ENCODE data around the gene DYNC1I2. TPM values are rescaled to one million over a fixed set of nuclear protein-coding genes. Genes with fewer than 3 reads are reported as not detected.

The DYNC1I2 gene
- polyA plus RNA-seq, 4 donors, result 76.4 to 137 (median 101) TPM

- H3K27ac ChIP-seq (ENCODE audit: low read depth in 1 of 3, low read length in 2 of 3), result no peak overlapping the region
- H3K4me1 ChIP-seq (ENCODE audit: control insufficient read depth in 3 of 3, insufficient read depth in 2 of 3, low read depth in 1 of 3, low read length in 2 of 3), result no peaks in the 10 kb centered on the region
- no peaks in the 10 kb centered on the region for H3K9me3 ChIP-seq (ENCODE audit: control insufficient read depth in 2 of 2, insufficient read depth in 1 of 2, low read depth in 1 of 2, low read length in 1 of 2)
- peaks cover 0 to 10% (median 10%) of the 10 kb centered on the region in 3 donors for H3K36me3 ChIP-seq (ENCODE audit: control insufficient read depth in 3 of 3, insufficient read depth in 2 of 3, low read depth in 1 of 3, low read length in 3 of 3)
- FAIRE-seq (no peak), DNase-seq (no peak)
- WGBS, 3 donors, result 88 to 93% (median 92%) methylated on average over 12 of the region's 12 CpGs
- no peak overlapping the region for H3K4me3 ChIP-seq (ENCODE audit: low read depth in 1 of 3, low read length in 3 of 3)
- no peaks in the 10 kb centered on the region for H3K27me3 ChIP-seq (ENCODE audit: control insufficient read depth in 3 of 3, insufficient read depth in 3 of 3, low read length in 3 of 3)
These were observed 36.7 kb downstream of the DYNC1I2 start for GRCh38 chr2:171723716-171724683.

- H3K36me3 ChIP-seq (ENCODE audit: control insufficient read depth in 3 of 3, insufficient read depth in 2 of 3, low read depth in 1 of 3, low read length in 3 of 3), result peaks cover 8 to 13% (median 12%) of the 10 kb centered on the region in 3 donors
- FAIRE-seq (no peak), DNase-seq (no peak)
- WGBS, 3 donors, result 93 to 97% (median 95%) methylated on average over 1 of the region's 1 CpG
- no peaks in the 10 kb centered on the region for H3K27me3 ChIP-seq (ENCODE audit: control insufficient read depth in 3 of 3, insufficient read depth in 3 of 3, low read length in 3 of 3)
- no peaks in the 10 kb centered on the region for H3K4me1 ChIP-seq (ENCODE audit: control insufficient read depth in 3 of 3, insufficient read depth in 2 of 3, low read depth in 1 of 3, low read length in 2 of 3)
- H3K9me3 ChIP-seq (ENCODE audit: control insufficient read depth in 2 of 2, insufficient read depth in 1 of 2, low read depth in 1 of 2, low read length in 1 of 2), result no peaks in the 10 kb centered on the region
- no peak overlapping the region for H3K4me3 ChIP-seq (ENCODE audit: low read depth in 1 of 3, low read length in 3 of 3)
- H3K27ac ChIP-seq (ENCODE audit: low read depth in 1 of 3, low read length in 2 of 3), result no peak overlapping the region
These were observed 39.7 kb downstream of the DYNC1I2 start for GRCh38 chr2:171726847-171727450.

- no peaks in the 10 kb centered on the region for H3K4me1 ChIP-seq (ENCODE audit: control insufficient read depth in 3 of 3, insufficient read depth in 2 of 3, low read depth in 1 of 3, low read length in 2 of 3)
- DNase-seq (no peak), FAIRE-seq (no peak)
- 76 to 93% (median 89%) methylated on average over 3 of the region's 3 CpGs for WGBS, 3 donors
- peaks cover 8 to 13% (median 9%) of the 10 kb centered on the region in 3 donors for H3K36me3 ChIP-seq (ENCODE audit: control insufficient read depth in 3 of 3, insufficient read depth in 2 of 3, low read depth in 1 of 3, low read length in 3 of 3)
- H3K4me3 ChIP-seq (ENCODE audit: low read depth in 1 of 3, low read length in 3 of 3), result no peak overlapping the region
- no peaks in the 10 kb centered on the region for H3K27me3 ChIP-seq (ENCODE audit: control insufficient read depth in 3 of 3, insufficient read depth in 3 of 3, low read length in 3 of 3)
- H3K9me3 ChIP-seq (ENCODE audit: control insufficient read depth in 2 of 2, insufficient read depth in 1 of 2, low read depth in 1 of 2, low read length in 1 of 2), result no peaks in the 10 kb centered on the region
- H3K27ac ChIP-seq (ENCODE audit: low read depth in 1 of 3, low read length in 2 of 3), result no peak overlapping the region
These were observed 42.0 kb downstream of the DYNC1I2 start for GRCh38 chr2:171728989-171729951.

DNA sequence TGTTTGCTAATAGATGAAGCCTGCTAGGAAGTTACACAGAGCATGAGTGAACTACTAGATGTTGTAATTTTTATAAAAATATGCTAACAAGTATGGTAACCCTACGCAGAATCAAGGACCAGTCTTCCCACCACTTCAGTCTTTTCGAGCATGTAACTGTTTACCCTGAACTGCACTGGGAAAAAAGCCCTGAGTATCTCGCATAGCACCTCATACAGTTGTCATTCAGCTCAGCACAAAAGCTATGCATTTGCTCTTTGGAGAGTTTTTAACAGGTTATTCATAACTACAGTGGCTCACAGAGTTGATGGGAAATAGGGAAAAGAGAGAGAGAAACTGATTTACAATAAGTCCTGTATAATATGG is 42.7 kb downstream of the DYNC1I2 start:
- Histone ChIP-seq H3K27ac (ENCODE audit: low read depth in 1 of 3, low read length in 2 of 3) (no peak overlapping the region), H3K4me1 (ENCODE audit: control insufficient read depth in 3 of 3, insufficient read depth in 2 of 3, low read depth in 1 of 3, low read length in 2 of 3) (no peaks in the 10 kb centered on the region), H3K4me3 (ENCODE audit: low read depth in 1 of 3, low read length in 3 of 3) (no peak overlapping the region), H3K36me3 (ENCODE audit: control insufficient read depth in 3 of 3, insufficient read depth in 2 of 3, low read depth in 1 of 3, low read length in 3 of 3) (peaks cover 8 to 17% (median 8%) of the 10 kb centered on the region in 3 donors), H3K9me3 (ENCODE audit: control insufficient read depth in 2 of 2, insufficient read depth in 1 of 2, low read depth in 1 of 2, low read length in 1 of 2) (no peaks in the 10 kb centered on the region), H3K27me3 (ENCODE audit: control insufficient read depth in 3 of 3, insufficient read depth in 3 of 3, low read length in 3 of 3) (no peaks in the 10 kb centered on the region)
- 63 to 75% (median 65%) methylated on average over 3 of the region's 3 CpGs for WGBS, 3 donors
- no peak for FAIRE-seq
- no peak for DNase-seq

DNA sequence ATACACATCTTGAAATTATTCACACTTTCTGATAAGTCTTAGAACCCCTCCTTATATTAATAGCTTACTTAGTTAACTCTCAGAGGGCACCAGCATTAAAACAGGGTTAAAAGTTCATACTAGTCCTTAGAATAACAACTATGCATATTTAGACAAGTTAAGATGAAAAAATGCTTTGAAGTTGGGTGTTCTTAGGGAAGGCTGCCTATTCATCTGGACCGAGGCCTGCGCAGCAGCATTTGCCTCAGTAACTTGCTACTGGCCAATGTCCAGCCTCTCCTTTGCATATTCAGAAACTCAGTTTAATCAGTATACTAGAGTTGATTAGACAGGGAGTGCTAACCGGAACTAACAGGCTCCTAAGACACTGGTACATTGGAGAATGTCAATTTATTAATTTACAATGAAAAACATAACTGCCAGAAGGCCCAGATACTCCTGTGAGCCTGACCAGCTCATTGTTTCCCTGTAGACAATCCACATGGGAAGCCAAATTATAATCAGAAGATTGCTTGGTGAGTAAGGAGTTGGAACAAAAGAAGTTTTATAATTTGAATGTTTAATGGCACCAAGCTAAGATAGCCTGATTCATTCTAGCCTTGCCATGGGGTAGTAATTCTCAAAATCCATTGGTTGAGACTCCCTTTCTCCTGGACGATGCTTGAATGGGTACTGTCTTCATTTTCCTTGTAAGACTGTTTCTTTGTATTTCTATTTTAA is 48.9 kb downstream of the DYNC1I2 start:
- H3K4me3 ChIP-seq (ENCODE audit: low read depth in 1 of 3, low read length in 3 of 3), result no peak overlapping the region
- no peaks in the 10 kb centered on the region for H3K4me1 ChIP-seq (ENCODE audit: control insufficient read depth in 3 of 3, insufficient read depth in 2 of 3, low read depth in 1 of 3, low read length in 2 of 3)
- no peak overlapping the region for H3K27ac ChIP-seq (ENCODE audit: low read depth in 1 of 3, low read length in 2 of 3)
- FAIRE-seq (no peak), DNase-seq (peak in 1 of 2 donors; percentile 7)
- no peaks in the 10 kb centered on the region for H3K27me3 ChIP-seq (ENCODE audit: control insufficient read depth in 3 of 3, insufficient read depth in 3 of 3, low read length in 3 of 3)
- peaks cover 3 to 20% (median 19%) of the 10 kb centered on the region in 3 donors for H3K36me3 ChIP-seq (ENCODE audit: control insufficient read depth in 3 of 3, insufficient read depth in 2 of 3, low read depth in 1 of 3, low read length in 3 of 3)
- 86 to 91% (median 88%) methylated on average over 4 of the region's 4 CpGs for WGBS, 3 donors
- H3K9me3 ChIP-seq (ENCODE audit: control insufficient read depth in 2 of 2, insufficient read depth in 1 of 2, low read depth in 1 of 2, low read length in 1 of 2), result no peaks in the 10 kb centered on the region

GRCh38 chr2:171741189-171741588 is 53.9 kb downstream of the DYNC1I2 start:
- FAIRE-seq, result no peak
- Histone ChIP-seq H3K4me3 (ENCODE audit: low read depth in 1 of 3, low read length in 3 of 3) (no peak overlapping the region), H3K4me1 (ENCODE audit: control insufficient read depth in 3 of 3, insufficient read depth in 2 of 3, low read depth in 1 of 3, low read length in 2 of 3) (no peaks in the 10 kb centered on the region), H3K27me3 (ENCODE audit: control insufficient read depth in 3 of 3, insufficient read depth in 3 of 3, low read length in 3 of 3) (no peaks in the 10 kb centered on the region), H3K36me3 (ENCODE audit: control insufficient read depth in 3 of 3, insufficient read depth in 2 of 3, low read depth in 1 of 3, low read length in 3 of 3) (peaks cover 3 to 20% (median 17%) of the 10 kb centered on the region in 3 donors), H3K9me3 (ENCODE audit: control insufficient read depth in 2 of 2, insufficient read depth in 1 of 2, low read depth in 1 of 2, low read length in 1 of 2) (no peaks in the 10 kb centered on the region), H3K27ac (ENCODE audit: low read depth in 1 of 3, low read length in 2 of 3) (no peak overlapping the region)
- 65 to 86% (median 70%) methylated on average over 2 of the region's 2 CpGs for WGBS, 3 donors
- DNase-seq, result no peak

DNA sequence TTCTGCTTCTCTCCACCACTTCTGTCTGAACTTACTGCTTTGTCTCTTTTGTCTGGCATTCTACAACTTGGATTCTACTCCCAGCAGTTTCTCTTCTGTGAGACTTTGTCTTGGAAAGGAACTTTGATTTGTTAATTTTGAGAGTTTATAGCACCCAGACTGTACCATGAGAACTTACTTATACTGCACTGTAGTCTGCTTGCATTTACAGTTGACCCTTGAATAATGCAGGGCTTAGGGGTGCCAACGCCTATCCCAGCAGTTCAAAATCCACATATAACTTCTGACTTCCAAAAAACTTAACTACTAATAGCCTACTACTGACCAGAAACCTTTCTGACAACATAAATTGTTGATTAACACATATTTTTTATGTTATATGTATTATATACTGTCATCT is 55.5 kb downstream of the DYNC1I2 start:
- no peak overlapping the region for H3K4me3 ChIP-seq (ENCODE audit: low read depth in 1 of 3, low read length in 3 of 3)
- WGBS, 3 donors, result 53 to 76% (median 75%) methylated on average over 1 of the region's 1 CpG
- FAIRE-seq (no peak), DNase-seq (no peak)
- no peaks in the 10 kb centered on the region for H3K9me3 ChIP-seq (ENCODE audit: control insufficient read depth in 2 of 2, insufficient read depth in 1 of 2, low read depth in 1 of 2, low read length in 1 of 2)
- H3K27me3 ChIP-seq (ENCODE audit: control insufficient read depth in 3 of 3, insufficient read depth in 3 of 3, low read length in 3 of 3), result no peaks in the 10 kb centered on the region
- H3K4me1 ChIP-seq (ENCODE audit: control insufficient read depth in 3 of 3, insufficient read depth in 2 of 3, low read depth in 1 of 3, low read length in 2 of 3), result no peaks in the 10 kb centered on the region
- no peak overlapping the region for H3K27ac ChIP-seq (ENCODE audit: low read depth in 1 of 3, low read length in 2 of 3)
- peaks cover 6 to 16% (median 15%) of the 10 kb centered on the region in 3 donors for H3K36me3 ChIP-seq (ENCODE audit: control insufficient read depth in 3 of 3, insufficient read depth in 2 of 3, low read depth in 1 of 3, low read length in 3 of 3)
